Measurements from ENCODE around the gene NUDT14. TPM values are rescaled to one million over a fixed set of nuclear protein-coding genes. Genes with fewer than 3 reads are reported as not detected.

NUDT14 gene
- total RNA-seq, 4 donors from 2014 or later: 17.0 to 53.9 (median 32.6) TPM

DNA sequence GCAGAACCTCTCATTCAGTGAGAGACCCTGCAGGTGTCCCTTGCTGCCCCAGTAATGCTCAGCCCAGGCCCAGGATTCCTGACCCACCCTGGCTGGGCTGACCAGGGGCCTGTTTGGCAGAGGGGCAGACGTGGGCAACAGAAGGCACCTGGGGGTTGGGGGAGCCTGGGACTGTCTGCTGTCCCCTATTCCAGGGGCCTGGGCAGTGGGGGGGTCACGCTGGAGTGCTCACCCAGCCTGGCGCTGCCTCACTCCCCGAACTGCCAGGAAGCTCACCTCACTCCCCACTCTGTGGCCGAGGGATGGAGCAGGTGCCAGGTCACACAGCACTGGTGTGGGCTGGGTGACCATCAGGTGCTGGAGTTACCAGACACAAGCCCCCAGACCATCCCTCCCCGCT is 22.6 kb upstream of the NUDT14 start:
- H3K9me3 ChIP-seq: no peaks in the 10 kb centered on the region
- H3K27ac ChIP-seq: no peak overlapping the region
- TF ChIP-seq, protein P1, sequence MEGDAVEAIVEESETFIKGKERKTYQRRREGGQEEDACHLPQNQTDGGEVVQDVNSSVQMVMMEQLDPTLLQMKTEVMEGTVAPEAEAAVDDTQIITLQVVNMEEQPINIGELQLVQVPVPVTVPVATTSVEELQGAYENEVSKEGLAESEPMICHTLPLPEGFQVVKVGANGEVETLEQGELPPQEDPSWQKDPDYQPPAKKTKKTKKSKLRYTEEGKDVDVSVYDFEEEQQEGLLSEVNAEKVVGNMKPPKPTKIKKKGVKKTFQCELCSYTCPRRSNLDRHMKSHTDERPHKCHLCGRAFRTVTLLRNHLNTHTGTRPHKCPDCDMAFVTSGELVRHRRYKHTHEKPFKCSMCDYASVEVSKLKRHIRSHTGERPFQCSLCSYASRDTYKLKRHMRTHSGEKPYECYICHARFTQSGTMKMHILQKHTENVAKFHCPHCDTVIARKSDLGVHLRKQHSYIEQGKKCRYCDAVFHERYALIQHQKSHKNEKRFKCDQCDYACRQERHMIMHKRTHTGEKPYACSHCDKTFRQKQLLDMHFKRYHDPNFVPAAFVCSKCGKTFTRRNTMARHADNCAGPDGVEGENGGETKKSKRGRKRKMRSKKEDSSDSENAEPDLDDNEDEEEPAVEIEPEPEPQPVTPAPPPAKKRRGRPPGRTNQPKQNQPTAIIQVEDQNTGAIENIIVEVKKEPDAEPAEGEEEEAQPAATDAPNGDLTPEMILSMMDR (IDR thresholded peaks at IDR 0.05): no peak
- TF ChIP-seq POLR2A (IDR thresholded peaks at IDR 0.05): no peak
- TF ChIP-seq POLR2AphosphoS5 (IDR thresholded peaks at IDR 0.05): no peak
- TF ChIP-seq EP300 (IDR thresholded peaks at IDR 0.05; ENCODE audit: low read depth): no peak
- H3K4me1 ChIP-seq: peaks cover 0 to 22% (median 8%) of the 10 kb centered on the region in 4 donors
- intact Hi-C loops (cut with DNase I; ENCODE audit: low total_unique reads) (no loop called here), in situ Hi-C loops (cut with MboI; ENCODE audit: low pct_ligation_motif_present in 1 of 4, low pct_unique_long_range_greater_than_20kb in 1 of 4, low sequenced_read_pairs in 3 of 4) (no loop called here)
- WGBS, 2 donors (ENCODE audit: low coverage in 1 of 2): 63% methylated on average over 6 of the region's 6 CpGs; no CpG with 5 or more reads in 1 of the 2 donors
- H3K27me3 ChIP-seq: peaks cover 41% of the 10 kb centered on the region
- no peak for DNase-seq
- no peaks in the 10 kb centered on the region for H3K36me3 ChIP-seq
- H3K4me3 ChIP-seq: no peak overlapping the region

DNA sequence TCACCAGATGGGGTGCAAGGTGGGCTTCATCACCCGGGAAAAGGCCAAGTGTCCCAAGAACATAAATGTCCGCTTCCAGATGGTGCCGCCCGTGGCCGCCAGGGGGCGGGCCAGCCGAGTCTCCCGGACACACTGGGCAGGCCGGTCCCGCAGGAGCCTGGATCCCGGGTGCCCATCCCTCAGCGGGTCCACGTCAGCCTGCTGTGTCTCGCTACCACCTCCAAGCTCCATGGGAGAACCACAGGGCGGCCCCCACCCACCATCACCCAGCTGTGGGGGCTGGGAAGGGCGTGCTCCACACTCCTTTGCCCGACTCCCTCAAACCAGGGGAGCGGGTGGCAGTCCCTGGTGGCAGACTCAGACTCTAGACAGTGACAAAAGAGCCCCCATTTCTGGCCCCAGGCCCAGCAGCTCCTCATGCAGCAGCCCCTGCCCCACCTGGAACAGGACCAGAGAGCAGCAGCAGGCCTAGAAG is 22.0 kb upstream of the NUDT14 start:
- 6% methylated on average over 18 of the region's 18 CpGs; no CpG with 5 or more reads in 1 of the 2 donors for WGBS, 2 donors (ENCODE audit: low coverage in 1 of 2)
- Histone ChIP-seq H3K36me3 (no peaks in the 10 kb centered on the region), H3K9me3 (no peaks in the 10 kb centered on the region), H3K4me3 (no peak overlapping the region), H3K4me1 (peaks cover 0 to 22% (median 8%) of the 10 kb centered on the region in 4 donors), H3K27ac (no peak overlapping the region), H3K27me3 (peaks cover 47% of the 10 kb centered on the region)
- TF ChIP-seq POLR2AphosphoS5 (IDR thresholded peaks at IDR 0.05) (no peak), POLR2A (IDR thresholded peaks at IDR 0.05) (no peak)
- TF ChIP-seq, protein P1 (IDR thresholded peaks at IDR 0.05): peak; percentile 92 to 96 (median 94)
- peak; percentile 80 for DNase-seq
- in situ Hi-C loops (cut with MboI; ENCODE audit: low pct_ligation_motif_present in 1 of 4, low pct_unique_long_range_greater_than_20kb in 1 of 4, low sequenced_read_pairs in 3 of 4) (no loop called here), intact Hi-C loops (cut with DNase I; ENCODE audit: low total_unique reads) (no loop called here)

DNA sequence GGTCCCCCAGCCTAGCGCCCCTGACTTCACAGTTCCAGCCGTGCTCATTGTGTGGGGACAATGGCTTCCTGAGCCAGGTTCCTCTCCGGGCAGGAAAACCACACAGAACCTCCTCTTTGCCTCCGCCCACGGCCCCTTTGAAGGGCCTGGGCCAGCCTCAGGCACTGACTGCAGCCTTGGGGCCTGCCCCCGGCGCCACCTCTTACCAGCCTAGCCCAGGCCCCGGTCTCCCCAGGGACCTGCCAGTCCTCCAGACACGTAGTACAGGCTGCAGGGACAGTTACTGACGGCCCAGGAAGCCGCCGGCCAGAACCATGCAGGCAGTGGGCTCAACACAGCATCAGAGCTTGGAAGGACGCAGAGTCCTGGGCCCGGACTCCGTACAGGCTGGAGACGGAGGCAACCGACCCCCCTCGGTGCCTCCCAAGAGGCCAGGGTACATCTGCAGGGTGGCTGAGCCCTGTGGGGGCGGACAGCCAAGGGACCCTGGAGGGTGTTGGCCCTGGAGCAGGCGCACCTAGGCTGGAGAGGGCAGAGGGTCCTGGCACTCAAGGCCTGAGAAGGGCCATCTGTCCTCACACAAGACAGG is 20.9 kb upstream of the NUDT14 start:
- intact Hi-C loops (cut with DNase I; ENCODE audit: low total_unique reads): no loop called here
- Histone ChIP-seq H3K27ac (no peak overlapping the region), H3K4me1 (peaks cover 3 to 25% (median 9%) of the 10 kb centered on the region in 4 donors), H3K27me3 (peaks cover 58% of the 10 kb centered on the region), H3K4me3 (no peak overlapping the region), H3K36me3 (no peaks in the 10 kb centered on the region), H3K9me3 (no peaks in the 10 kb centered on the region)
- no peak for DNase-seq
- TF ChIP-seq POLR2A (IDR thresholded peaks at IDR 0.05): no peak
- TF ChIP-seq, protein P1 (IDR thresholded peaks at IDR 0.05): no peak
- TF ChIP-seq EP300 (IDR thresholded peaks at IDR 0.05; ENCODE audit: low read depth): no peak
- no peak for TF ChIP-seq POLR2AphosphoS5 (IDR thresholded peaks at IDR 0.05)
- 37% methylated on average over 19 of the region's 20 CpGs; no CpG with 5 or more reads in 1 of the 2 donors for WGBS, 2 donors (ENCODE audit: low coverage in 1 of 2)
- in situ Hi-C loops (cut with MboI; ENCODE audit: low pct_ligation_motif_present in 1 of 4, low pct_unique_long_range_greater_than_20kb in 1 of 4, low sequenced_read_pairs in 3 of 4): no loop called here

DNA sequence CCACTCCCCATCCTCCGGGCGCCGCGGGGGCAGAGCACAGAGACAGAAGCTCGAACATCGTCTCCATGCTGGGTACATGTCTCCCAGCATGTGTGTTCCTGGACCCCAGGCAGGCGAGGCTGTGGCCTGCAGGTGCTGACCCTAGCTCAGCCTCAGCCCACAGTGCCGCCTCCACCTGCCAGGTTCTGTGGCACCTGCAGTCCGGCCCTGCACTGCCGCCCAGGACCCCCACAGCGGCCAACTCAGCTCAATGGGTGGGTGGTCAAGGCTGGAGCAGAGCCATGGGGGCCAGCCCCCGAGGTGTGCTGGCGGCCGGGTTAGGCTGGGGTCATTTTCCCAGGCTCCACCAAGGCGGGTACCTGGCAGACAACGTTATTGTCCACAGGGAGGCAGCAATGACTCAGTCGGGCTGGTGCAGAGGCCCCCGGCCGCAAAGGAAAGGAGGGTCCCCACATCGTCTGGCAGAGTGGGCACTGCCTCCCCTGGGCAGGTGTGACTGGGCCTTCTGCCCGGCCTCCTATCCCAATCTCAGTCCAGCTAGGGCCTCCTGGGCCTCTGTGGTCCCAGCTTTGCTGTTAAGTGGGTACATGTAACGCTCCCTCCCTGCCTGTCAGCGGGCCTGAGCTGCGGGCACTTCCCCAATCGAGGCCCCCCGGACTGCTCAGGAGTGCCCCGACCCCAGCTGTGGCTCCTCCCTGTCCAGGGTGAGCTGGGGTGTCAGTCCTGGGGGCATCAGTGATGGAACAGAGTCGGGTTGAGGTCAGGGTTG is 20.2 kb upstream of the NUDT14 start:
- Histone ChIP-seq H3K36me3 (no peaks in the 10 kb centered on the region), H3K4me3 (no peak overlapping the region), H3K27ac (no peak overlapping the region), H3K27me3 (peaks cover 65% of the 10 kb centered on the region), H3K9me3 (no peaks in the 10 kb centered on the region), H3K4me1 (peaks cover 3 to 32% (median 16%) of the 10 kb centered on the region in 4 donors)
- DNase-seq: no peak
- intact Hi-C loops (cut with DNase I; ENCODE audit: low total_unique reads): no loop called here
- TF ChIP-seq POLR2A (IDR thresholded peaks at IDR 0.05) (no peak), EP300 (IDR thresholded peaks at IDR 0.05; ENCODE audit: low read depth) (no peak), POLR2AphosphoS5 (IDR thresholded peaks at IDR 0.05) (no peak)
- TF ChIP-seq, protein P1 (IDR thresholded peaks at IDR 0.05): peak in 1 of 5 experiments; percentile 13
- in situ Hi-C loops (cut with MboI; ENCODE audit: low pct_ligation_motif_present in 1 of 4, low pct_unique_long_range_greater_than_20kb in 1 of 4, low sequenced_read_pairs in 3 of 4): no loop called here
- WGBS, 2 donors (ENCODE audit: low coverage in 1 of 2): 44% methylated on average over 27 of the region's 28 CpGs; no CpG with 5 or more reads in 1 of the 2 donors

Data from transverse colon (tissue), 4 donors.